Uterus (tissue), 4 donors: Measurements from ENCODE around the gene CREB3L2. TPM values are rescaled to one million over a fixed set of nuclear protein-coding genes. Genes with fewer than 3 reads are reported as not detected.

Experiments used
- DNase-seq, 2 donors: peaks; one replicate each; pipeline ENCODE4 v3.0.0-alpha.2; 2019 to 2020
- H3K27ac ChIP-seq, 2 donors: fragments of 200-600 bp; sonication (generic); 1 replicate in 1 of 2; 2 replicates in 1 of 2; pipeline ENCODE4 v1.5.1; 2016 to 2018
- H3K27me3 ChIP-seq, 2 donors: fragments of 200-600 bp; sonication (generic); one replicate each; pipeline ENCODE4 v1.5.1; 2018 to 2019; ENCODE audit warnings: control low read depth in 1 of 2
- H3K36me3 ChIP-seq, 2 donors: fragments of 200-600 bp; sonication (generic); one replicate each; pipeline ENCODE4 v1.5.1; 2019; ENCODE audit warnings: control low read depth in 1 of 2
- H3K4me1 ChIP-seq, 2 donors: fragments of 200-600 bp; sonication (generic); one replicate each; pipeline ENCODE4 v1.5.1; 2018 to 2019; ENCODE audit warnings: control low read depth in 1 of 2
- H3K4me3 ChIP-seq, 2 donors: fragments of 200-600 bp; sonication (generic); 1 replicate in 1 of 2; 2 replicates in 1 of 2; pipeline ENCODE4 v1.5.1; 2018 to 2019; ENCODE audit warnings: mild to moderate bottlenecking in 1 of 2
- H3K9me3 ChIP-seq, 2 donors: fragments of 200-600 bp; sonication (generic); one replicate each; pipeline ENCODE4 v1.5.1; 2019; ENCODE audit warnings: control low read depth in 1 of 2
- POLR2A ChIP-seq, 2 donors: fragments of 450-650 bp; IDR thresholded peaks; one replicate each; pipeline ENCODE4 v1.6.1; 2016; ENCODE audit warnings: antibody characterized with exemption in 2 of 2, mild to moderate bottlenecking in 1 of 2, moderate library complexity in 1 of 2
- intact Hi-C: fragments of 100-400 bp; cut with DNase I; formaldehyde crosslinking; loops from one replicate; pipeline ENCODE4 v1.15.1; 2023; ENCODE audit warnings: low total_unique reads
- total RNA-seq, 4 donors: library from RNA; depleted of rRNA in 3 of 4; stranded (reverse); fragments of >200 nt in 3 of 4; gene quantifications; one replicate each; pipeline versions ENCODE4 v1.1.0 to v1.2.4, GENCODE V29; 2014 to 2023
- TF ChIP-seq, protein P1 (sequence below), 4 experiments: fragments of 200-600 bp in 2 of 4; fragments of 450-650 bp in 2 of 4; sonication (generic) in 2 of 4; IDR thresholded peaks; one replicate each; pipeline ENCODE4 v1.5.1; 2016 to 2019; ENCODE audit warnings: antibody characterized with exemption in 4 of 4, mild to moderate bottlenecking in 2 of 4, moderate library complexity in 1 of 4
- donor health status: DM: yes; HTN: yes; CAD: no.

The CREB3L2 gene
- total RNA-seq, 4 donors from 2014 or later: 24.7 to 185 (median 41.1) TPM

DNA sequence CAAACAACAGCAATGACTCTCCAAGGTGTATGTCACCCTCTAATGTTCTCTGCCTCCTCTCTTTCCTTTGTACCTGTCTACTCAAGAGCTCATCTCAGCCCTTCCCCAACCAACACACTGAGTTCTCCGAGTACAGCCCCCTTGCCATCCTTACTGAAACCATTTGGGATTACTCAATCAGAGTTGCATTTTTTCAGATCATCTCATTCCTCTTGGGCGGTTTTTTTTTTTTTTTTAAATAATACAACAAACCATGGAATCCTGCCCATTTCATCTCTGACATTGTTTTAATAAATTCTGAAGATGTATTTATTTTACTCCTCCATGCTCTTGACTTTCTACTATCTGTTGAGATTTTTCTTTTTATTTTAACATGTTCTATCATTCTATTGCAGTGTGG is 4.2 kb upstream of the CREB3L2 start:
- Histone ChIP-seq H3K9me3 (no peaks in the 10 kb centered on the region), H3K4me3 (no peak overlapping the region), H3K4me1 (peaks cover 0 to 4% of the 10 kb centered on the region in 2 donors), H3K36me3 (no peaks in the 10 kb centered on the region), H3K27ac (no peak overlapping the region), H3K27me3 (no peaks in the 10 kb centered on the region)
- intact Hi-C loops: no loop called here
- TF ChIP-seq, protein P1, sequence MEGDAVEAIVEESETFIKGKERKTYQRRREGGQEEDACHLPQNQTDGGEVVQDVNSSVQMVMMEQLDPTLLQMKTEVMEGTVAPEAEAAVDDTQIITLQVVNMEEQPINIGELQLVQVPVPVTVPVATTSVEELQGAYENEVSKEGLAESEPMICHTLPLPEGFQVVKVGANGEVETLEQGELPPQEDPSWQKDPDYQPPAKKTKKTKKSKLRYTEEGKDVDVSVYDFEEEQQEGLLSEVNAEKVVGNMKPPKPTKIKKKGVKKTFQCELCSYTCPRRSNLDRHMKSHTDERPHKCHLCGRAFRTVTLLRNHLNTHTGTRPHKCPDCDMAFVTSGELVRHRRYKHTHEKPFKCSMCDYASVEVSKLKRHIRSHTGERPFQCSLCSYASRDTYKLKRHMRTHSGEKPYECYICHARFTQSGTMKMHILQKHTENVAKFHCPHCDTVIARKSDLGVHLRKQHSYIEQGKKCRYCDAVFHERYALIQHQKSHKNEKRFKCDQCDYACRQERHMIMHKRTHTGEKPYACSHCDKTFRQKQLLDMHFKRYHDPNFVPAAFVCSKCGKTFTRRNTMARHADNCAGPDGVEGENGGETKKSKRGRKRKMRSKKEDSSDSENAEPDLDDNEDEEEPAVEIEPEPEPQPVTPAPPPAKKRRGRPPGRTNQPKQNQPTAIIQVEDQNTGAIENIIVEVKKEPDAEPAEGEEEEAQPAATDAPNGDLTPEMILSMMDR (IDR thresholded peaks at IDR 0.05): no peak
- TF ChIP-seq POLR2A (IDR thresholded peaks at IDR 0.05): no peak
- DNase-seq: no peak

DNA sequence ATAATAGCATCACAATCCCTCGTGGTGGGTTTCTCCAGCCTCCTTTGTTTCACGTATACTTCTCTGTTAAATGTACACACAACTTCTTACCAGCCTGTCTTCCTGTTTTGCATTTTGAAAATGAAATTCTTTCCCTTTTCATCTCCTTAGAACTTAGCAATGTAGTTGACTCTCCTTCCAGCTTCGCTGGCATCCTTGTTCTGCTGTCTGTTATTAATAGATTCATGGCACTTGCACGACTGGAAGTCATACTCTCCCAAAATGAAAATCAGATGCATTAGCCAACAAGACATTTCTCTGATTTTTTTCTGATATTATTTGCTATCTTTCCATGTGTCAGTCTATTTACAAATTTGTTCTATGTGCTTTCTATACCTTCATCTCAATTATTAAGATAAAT is 3.0 kb upstream of the CREB3L2 start:
- Histone ChIP-seq H3K9me3 (no peaks in the 10 kb centered on the region), H3K4me1 (peaks cover 0 to 4% of the 10 kb centered on the region in 2 donors), H3K27me3 (no peaks in the 10 kb centered on the region), H3K27ac (no peak overlapping the region), H3K36me3 (no peaks in the 10 kb centered on the region), H3K4me3 (no peak overlapping the region)
- DNase-seq: no peak
- intact Hi-C loops: no loop called here
- TF ChIP-seq, protein P1 (IDR thresholded peaks at IDR 0.05): no peak
- TF ChIP-seq POLR2A (IDR thresholded peaks at IDR 0.05): no peak

DNA sequence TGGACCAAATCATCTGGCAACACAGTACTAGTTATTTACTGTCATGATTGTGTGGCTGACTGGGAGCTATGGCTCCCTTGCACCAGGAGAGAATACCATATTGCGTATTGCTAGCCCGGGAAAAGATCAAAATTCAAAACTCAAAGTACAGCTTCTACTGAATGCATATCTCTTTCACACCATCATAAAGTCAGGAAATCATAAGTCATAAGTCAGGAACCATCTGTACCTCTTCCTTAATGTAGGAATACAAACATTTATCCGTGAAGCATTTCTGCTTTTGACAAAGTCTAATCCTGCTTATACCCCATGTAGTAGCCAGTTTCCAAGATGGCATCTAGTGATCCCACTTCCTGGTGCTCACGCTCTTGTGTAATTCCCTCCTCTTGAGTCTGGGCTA is 2.2 kb upstream of the CREB3L2 start:
- peaks cover 0 to 4% of the 10 kb centered on the region in 2 donors for H3K4me1 ChIP-seq
- H3K4me3 ChIP-seq: no peak overlapping the region
- no peak overlapping the region for H3K27ac ChIP-seq
- H3K27me3 ChIP-seq: no peaks in the 10 kb centered on the region
- no peak for TF ChIP-seq POLR2A (IDR thresholded peaks at IDR 0.05)
- TF ChIP-seq, protein P1 (IDR thresholded peaks at IDR 0.05): no peak
- no peaks in the 10 kb centered on the region for H3K36me3 ChIP-seq
- H3K9me3 ChIP-seq: no peaks in the 10 kb centered on the region
- intact Hi-C loops: no loop called here
- DNase-seq: no peak

DNA sequence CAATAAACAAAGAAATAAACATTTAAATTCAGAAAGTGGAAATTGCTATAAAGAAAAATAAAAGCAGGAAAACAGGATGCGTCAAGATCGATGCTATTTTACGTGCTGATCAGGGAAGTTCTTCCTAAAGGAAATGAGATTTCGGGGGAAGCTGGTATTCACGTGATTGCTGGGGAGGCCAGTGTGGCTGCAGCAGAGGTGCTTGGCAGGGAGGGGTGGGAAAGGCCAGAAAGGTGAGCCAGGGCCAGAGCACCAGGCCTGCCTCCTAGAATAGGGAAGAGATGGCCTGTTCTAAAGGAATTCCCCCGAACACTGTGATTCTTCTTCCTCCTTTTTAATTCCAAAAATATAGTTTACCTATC is 923 bp upstream of the CREB3L2 start:
- Histone ChIP-seq H3K36me3 (no peaks in the 10 kb centered on the region), H3K4me3 (no peak overlapping the region), H3K9me3 (no peaks in the 10 kb centered on the region), H3K4me1 (peaks cover 0 to 7% of the 10 kb centered on the region in 2 donors), H3K27ac (peak overlapping the region; percentile 40 to 62), H3K27me3 (no peaks in the 10 kb centered on the region)
- TF ChIP-seq, protein P1 (IDR thresholded peaks at IDR 0.05): no peak
- TF ChIP-seq POLR2A (IDR thresholded peaks at IDR 0.05): no peak
- intact Hi-C loops: no loop called here
- DNase-seq: no peak

DNA sequence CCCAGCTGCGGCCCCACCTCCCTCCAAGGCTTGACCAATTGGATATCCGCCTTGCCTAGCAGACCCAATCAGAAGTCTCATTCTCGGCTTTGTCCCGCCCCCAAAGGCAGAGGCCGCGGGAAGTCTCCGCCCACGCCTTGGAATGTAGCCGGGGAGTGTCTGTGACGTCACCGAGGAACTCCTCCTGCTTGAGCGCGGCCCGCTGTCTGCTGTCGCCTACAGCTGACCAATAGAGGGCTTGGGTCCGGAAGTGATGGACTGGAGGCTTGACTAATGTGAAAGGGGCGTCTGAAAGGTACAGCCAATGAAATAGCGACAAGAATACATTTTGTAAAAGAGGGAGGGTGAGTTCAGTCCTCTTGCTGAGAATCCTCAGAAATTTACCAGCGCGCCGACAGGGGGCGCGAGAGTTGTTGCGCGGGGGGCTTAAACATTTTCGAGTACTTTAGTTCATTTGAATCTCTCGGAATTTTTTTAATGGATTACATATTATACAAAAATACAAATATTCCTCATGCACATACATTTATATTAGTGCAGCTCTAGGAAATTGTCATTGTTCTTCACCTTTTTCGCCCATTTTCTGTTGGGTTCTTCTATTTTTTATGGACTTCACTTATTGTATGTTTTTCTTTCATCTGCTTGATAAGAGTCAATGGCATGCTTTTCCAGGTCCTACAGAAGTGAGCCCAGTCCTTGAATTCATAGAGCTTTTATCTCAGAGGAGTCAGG is 376 bp upstream of the CREB3L2 start:
- Histone ChIP-seq H3K9me3 (no peaks in the 10 kb centered on the region), H3K4me3 (peak overlapping the region; percentile 87 to 96), H3K4me1 (peaks cover 0 to 7% of the 10 kb centered on the region in 2 donors), H3K27ac (peak overlapping the region; percentile 94 to 95), H3K27me3 (no peaks in the 10 kb centered on the region), H3K36me3 (no peaks in the 10 kb centered on the region)
- TF ChIP-seq, protein P1 (IDR thresholded peaks at IDR 0.05): peak; percentile 81 to 88 (median 86)
- no peak for TF ChIP-seq POLR2A (IDR thresholded peaks at IDR 0.05)
- intact Hi-C loops: no loop called here
- DNase-seq: peak; percentile 99 to 100
